ENCODE results near the gene YTHDC2.

DNA sequence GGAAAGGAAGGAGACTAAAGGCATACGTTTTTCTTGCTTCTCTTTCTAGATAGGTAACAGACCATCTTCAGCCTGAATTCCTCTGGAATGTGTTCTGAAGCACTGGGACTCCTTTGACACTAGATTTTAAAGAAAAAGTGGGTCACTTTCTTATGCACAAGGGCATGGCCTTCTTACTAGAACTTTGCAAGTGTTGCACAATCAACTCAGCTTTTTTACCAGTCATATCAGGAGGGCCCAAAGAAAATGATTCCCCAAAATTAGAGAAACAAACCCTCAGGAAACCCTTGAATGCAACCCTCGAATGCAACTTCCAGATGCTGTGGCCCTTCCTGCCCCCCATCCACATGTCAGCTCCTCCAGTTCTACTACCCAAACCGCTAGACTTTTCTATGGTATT, 93.9 kb downstream of the YTHDC2 start:
- TF ChIP-seq POLR2A (IDR thresholded peaks at IDR 0.05; ENCODE audit: low read depth, low read length) (no peak), POLR2AphosphoS5 (IDR thresholded peaks at IDR 0.05; ENCODE audit: low read depth, low read length) (no peak), TAF1 (IDR thresholded peaks at IDR 0.05; ENCODE audit: low read depth, low read length) (no peak)

Data from GM12891 (cell line).